ENCODE results near the gene MT1E.

MT1E gene

DNA sequence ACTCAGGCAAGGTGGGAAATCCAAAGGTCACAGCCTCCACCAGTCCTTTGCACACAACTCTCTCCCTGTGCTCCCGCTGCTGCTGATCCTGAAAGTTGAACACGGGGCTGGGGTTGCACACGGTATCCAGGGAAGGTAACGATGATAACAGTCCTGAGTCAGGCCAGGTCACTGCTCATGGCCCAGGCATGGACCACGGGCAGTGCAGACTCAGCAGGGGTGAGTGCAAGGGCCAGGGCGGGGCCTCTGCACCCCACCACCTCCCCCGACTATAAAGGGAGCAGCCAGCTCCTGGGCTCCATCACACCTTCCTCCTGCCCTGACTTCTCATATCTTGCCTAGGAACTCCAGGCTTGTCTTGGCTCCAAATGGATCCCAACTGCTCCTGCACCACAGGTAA lies 26.0 kb downstream of the MT1E start, which contains the start of gene MT1B:
TSS of gene MT1B (plus strand) at position 301 of the 400 bp plus-strand sequence. CDS start at position 369, 68 bp downstream.
- TF ChIP-seq, protein P1, sequence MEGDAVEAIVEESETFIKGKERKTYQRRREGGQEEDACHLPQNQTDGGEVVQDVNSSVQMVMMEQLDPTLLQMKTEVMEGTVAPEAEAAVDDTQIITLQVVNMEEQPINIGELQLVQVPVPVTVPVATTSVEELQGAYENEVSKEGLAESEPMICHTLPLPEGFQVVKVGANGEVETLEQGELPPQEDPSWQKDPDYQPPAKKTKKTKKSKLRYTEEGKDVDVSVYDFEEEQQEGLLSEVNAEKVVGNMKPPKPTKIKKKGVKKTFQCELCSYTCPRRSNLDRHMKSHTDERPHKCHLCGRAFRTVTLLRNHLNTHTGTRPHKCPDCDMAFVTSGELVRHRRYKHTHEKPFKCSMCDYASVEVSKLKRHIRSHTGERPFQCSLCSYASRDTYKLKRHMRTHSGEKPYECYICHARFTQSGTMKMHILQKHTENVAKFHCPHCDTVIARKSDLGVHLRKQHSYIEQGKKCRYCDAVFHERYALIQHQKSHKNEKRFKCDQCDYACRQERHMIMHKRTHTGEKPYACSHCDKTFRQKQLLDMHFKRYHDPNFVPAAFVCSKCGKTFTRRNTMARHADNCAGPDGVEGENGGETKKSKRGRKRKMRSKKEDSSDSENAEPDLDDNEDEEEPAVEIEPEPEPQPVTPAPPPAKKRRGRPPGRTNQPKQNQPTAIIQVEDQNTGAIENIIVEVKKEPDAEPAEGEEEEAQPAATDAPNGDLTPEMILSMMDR (IDR thresholded peaks at IDR 0.05; ENCODE audit: extremely low read depth, missing control alignments) = no peak
- DNase-seq (ENCODE audit: low spot score) = no peak

- no peak for DNase-seq (ENCODE audit: low spot score)
- TF ChIP-seq, protein P1 (IDR thresholded peaks at IDR 0.05; ENCODE audit: extremely low read depth, missing control alignments) = no peak
Observed at GRCh38 chr16:56652600-56652999, 27.0 kb downstream of the MT1E start.

DNA sequence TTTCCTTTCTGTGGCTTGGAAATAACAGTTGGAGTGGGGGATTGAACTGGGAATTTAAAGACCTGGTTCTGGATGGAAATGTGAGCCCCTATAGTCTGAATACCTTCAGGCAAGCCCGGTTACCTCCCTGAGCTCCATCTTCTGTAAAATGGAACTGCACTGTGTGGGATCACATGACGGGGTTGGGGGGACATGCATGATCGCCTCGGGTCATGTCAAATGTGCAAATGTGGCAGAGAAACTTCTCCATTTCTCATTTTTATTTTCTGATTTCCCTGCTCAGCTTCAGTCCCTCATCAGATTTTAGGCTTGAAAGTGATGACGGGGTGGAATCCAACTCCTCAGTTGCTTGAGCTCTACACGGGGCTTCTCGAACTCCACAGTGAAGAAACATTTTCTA lies 27.6 kb downstream of the MT1E start:
- TF ChIP-seq, protein P1 (IDR thresholded peaks at IDR 0.05; ENCODE audit: extremely low read depth, missing control alignments) = no peak
- DNase-seq (ENCODE audit: low spot score) = no peak

DNA sequence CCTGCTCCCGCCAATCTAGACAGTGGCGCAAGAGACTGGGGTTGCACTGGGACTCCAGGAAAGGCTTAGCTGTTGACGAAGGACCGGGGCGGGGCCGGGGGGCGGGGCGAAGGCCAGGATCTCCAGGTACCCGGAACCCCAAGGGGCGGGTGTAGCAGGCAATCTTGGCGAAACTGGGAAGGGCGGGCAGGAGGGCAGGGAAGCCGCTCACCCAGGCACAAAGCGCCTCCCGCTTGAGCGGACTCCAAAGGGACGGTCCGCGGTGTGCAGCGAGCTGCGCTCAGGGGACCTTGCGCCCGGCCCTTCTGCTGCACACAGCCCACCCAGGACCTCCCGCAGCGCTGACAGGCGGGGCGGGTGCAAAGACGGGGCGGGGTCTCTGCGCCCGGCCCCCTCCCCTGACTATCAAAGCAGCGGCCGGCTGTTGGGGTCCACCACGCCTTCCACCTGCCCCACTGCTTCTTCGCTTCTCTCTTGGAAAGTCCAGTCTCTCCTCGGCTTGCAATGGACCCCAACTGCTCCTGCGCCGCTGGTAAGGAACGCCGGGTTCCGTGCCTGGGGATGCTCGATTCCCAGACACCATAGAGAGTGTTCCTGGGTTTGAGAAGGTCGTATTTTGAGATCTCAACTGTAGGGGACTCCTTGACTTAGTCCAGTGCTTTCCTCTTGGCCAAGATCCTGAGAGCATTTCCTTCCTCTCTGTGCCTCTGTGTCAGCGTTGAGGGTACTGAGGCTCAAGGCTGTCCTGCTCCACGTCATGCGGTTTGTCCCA lies 32.2 kb downstream of the MT1E start, which contains the start of gene MT1F:
TSS of gene MT1F (plus strand) at position 405 of the 772 bp plus-strand sequence. CDS start at position 505, 100 bp downstream.
- no peak for DNase-seq (ENCODE audit: low spot score)
- TF ChIP-seq, protein P1 (IDR thresholded peaks at IDR 0.05; ENCODE audit: extremely low read depth, missing control alignments) = no peak

GRCh38 chr16:56658327-56658875 lies 32.8 kb downstream of the MT1E start:
- TF ChIP-seq, protein P1 (IDR thresholded peaks at IDR 0.05; ENCODE audit: extremely low read depth, missing control alignments) = no peak
- no peak for DNase-seq (ENCODE audit: low spot score)

DNA sequence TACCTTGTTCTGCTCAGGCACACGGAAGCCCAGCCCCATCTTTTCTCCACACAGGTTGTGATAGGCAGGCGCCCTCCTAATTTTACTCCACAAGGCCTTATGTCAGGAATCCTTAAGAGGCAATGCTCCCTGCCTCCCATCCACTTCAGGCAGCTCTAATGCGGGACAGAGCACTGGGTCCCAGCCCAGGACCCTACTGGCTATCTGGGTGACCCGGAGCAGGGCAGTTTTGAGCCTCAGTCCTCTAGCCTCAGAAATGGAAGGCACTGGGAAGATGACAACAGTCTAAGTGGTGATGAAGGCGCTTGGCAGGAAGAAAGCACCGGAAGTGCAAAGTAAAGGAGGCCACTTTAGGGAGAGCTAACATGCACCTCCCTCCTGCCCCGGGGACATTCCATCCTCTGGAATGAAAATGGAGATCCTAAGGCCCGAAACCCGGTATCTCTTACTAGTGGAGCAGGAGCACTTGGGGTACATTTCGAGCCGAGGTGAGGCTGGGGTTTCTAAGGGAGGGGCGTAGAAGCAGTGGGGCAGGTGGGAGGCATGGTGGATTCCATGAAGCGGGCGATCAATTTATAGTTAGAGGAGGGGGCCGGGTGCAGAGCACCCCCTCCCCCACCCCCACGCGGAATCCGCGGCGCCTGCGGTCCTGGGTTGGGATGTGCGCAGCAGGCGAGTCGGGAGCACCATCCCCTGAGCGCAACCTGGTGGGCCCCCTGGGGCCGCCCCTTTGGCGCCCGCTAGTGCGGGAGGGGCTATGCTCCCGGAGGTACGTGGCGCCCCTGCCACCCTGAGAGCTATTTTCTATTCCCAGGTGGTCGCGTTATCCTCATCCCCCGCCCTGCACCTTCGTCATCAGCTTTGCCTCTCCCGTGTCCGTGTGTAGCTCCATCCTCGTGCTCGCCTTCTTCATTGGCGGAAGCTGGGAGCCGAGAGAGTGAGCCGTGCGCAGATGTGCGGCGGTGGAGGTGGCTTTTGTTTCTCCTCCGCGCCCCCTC lies 37.1 kb downstream of the MT1E start:
- DNase-seq (ENCODE audit: low spot score) = no peak

More for the DNA sequence above, 37.1 kb downstream of the MT1E start:
- TF ChIP-seq, protein P1 (IDR thresholded peaks at IDR 0.05; ENCODE audit: extremely low read depth, missing control alignments) = no peak

Measured in GM20000 (cell line).